CD1c-positive myeloid dendritic cell (primary cell): Measurements from ENCODE around the gene PM20D1.
A peak's percentile ranks its signal among the peaks of the same experiment; 100 is the strongest.
"Not testable (repeated sequence)": the region's sequence is repeated elsewhere in the genome, so short reads cannot be mapped to it uniquely, and the experiment has no call there.

Experiments
- DNase-seq: peaks from one replicate; pipeline ENCODE4 v3.0.0-alpha.2; 2016; ENCODE audit errors: extremely low spot score

PM20D1 gene

DNA sequence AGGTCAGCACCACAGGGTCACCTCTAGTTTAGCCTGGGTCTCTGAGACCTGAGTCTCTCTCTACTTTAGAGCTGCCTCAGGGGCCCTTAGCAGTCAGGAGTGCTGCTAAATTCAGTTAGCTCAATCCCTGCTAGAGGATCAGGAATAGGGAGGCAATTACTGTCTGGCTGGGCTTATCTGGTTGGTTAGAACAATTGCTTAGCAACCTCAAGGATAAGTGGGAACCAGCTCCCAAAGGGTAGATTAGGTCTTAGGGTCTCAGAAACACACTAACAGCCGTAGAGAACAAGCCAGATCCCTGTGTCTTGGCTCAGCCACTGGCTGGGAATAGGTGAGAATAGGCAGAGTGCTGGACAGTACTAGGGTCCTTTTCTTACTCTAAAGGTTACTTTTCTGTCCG, 7.7 kb downstream of the PM20D1 start:
- no peak for DNase-seq

DNA sequence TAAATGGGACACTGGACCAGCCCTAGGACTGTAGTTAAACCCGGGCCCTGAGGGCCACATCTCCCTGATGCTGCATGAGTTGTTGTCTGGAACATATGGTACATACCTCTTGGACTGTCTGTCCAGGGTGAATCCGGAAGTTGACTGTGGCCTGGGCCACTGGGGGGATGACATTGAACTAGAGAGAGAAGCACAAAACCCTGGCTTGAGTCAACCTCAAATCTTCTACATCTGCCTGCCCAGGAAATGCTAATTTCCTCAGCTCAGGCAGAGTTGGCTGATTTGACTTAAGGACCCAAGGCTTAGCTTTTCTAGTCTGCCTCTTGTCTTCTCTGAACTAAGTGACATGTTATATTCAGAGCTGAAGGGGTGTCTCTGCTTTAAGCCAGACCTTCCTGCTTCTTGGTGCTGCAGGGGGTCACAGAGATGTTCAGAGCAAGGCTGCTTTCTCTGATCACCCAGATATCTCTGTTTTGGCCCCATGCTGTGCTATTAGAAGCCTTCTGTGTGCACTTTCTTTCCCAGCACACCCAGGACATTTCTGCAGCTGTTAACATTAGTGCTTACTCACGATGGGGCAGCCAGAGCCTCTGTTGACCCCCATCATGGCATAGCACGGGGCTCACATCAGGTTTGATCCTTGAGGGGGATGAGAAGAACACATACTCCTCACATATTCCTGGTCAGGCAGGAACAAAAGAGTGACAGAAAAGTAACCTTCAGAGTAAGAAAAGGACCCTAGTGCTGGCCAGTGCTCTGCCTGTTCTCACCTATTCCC, 9.6 kb downstream of the PM20D1 start:
- no peak for DNase-seq

DNA sequence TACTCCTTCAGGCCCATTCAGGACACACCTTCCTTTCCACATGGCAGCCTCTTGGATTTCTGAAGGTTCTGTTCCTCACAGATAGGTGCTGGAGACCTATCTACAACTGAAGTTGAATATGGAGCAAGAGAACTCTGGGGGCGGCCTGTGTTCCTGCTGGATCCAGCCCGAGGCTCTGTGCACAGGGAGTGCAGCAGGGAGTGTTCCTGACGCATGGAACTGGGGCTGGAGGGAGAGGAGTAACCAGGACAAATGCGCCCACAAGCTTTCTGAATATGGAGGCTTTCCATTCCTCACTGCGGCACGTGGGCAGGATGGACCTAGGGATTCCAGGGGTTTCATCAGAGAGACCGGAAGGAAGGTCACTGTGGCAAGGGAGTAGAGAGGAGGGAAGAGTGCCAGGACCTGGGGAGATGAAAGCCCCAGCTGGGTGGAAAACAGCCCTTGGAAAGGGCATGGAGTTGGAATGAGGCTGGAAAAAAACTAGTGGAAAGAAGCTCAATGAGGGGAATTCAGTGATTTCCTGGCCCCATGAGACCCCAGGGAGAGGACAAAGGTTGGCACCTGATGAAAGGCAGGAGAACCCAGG, 12.5 kb downstream of the PM20D1 start:
- no peak for DNase-seq

DNA sequence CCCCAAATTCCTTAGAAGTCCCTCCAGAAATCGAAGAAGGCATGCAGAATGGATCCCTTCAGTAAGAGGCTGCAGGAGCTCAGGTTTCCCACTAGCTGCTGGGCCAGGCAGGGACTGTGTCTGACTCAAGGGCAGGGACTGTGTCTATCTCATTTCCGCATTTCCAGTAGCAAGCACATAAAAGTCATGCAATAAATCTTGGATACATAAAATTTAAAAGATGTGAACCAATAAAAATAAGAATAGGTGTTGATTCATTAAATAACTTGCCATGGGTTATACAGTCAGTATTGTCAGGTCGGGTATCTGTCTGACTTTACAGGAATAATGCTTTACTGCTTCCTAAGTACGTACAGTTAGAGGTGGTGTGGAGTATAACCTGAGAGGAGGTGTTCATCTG, 15.2 kb downstream of the PM20D1 start:
- no peak for DNase-seq

DNA sequence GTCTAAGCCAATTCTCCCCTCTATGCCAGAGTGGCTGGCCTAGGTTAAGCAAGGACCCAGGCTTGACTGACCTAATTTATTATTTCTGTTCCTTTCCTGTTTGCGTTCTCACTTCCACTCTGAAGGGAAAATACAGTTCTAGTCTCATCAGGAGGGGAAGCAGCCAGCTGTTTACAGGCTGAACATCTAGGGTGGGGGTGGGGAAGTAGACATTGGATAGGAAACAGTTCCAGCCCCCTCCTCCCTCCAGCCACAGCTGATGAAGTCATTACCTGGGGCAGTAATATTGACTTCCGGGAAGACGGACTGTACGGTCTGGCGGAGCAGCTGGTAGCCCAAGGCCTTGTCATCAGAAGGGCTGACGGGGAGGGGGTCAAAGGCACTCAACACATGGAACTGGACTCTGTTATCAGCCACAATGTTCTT, 17.6 kb downstream of the PM20D1 start:
- peak; percentile 13 for DNase-seq

DNA sequence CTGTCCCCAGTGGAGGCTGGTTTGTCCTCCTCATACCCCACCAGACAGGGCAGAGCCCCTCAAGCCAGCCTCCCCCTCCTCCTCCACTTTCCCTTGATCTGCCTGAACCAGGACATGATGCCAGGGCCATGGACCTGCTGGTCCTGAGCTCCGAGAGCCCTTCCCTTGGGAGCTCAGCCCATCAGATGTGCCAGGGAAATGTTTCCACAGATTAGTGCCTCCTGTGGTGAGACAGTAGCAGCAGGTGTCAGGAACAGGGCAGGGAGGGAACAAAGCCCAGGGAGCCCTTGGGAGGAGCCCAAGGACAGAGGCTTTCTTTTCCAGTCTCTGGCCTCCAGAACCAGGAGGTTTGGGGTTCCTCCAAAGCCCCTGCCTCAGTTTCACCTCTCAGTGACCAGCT, 22.3 kb downstream of the PM20D1 start:
- DNase-seq, result no peak

DNA sequence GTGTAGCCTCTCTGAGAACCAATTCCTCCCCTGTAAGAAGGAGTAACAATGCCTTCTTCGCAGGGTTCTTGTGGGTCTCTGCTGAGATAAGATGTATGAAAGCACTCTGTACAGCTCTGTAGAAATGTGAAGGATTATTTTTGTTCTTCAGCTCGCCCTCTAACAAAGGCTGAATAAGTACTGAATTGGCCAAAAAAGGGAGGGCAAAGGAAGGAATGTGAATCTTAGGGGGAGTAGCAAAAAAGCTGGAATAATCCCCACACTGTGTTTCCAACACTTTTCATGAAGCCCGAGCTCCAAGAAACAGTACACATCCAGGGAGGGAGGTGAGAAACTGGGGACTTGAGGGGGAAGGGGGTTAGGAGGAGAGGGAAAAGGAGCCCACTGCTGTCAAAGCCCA, 22.9 kb downstream of the PM20D1 start:
- DNase-seq, result no peak

DNA sequence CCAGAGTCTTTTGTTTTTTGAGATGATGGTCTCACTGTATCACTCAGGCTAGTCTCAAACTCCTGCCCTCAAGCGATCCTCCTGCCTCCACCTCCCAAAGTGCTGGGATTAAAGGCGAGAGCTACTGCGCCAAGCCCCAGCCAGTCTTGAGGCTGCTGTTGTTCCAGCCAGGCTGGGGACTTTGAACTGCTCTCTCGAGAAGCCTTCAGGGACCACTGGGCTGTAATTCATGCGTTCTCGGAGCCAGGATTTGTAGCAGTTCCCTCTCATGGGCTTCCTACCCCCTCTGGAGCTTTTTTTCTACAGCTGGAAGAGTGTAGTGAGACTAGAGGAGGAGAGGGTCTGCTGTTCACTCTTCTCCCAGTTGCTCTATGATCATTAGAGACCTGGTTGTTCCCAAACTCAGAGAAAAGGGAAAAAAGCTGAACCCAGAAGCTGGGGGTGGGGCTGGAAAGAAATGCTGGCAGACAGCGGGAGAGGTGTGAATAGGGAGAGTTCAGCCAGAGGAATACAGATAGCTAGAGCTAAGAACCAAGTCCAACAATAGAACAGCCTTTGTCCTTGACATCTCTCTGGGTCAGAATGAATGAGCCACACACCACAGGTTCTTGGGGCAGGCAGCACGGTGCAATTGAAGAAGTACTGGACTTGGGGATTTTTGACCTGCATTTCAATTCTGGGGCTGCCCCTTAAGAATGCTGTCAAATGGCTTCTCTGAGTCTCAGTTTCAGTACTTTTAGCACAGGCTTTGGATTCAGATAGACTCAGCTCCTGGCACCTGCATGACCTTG, 23.7 kb downstream of the PM20D1 start:
- no peak for DNase-seq

DNA sequence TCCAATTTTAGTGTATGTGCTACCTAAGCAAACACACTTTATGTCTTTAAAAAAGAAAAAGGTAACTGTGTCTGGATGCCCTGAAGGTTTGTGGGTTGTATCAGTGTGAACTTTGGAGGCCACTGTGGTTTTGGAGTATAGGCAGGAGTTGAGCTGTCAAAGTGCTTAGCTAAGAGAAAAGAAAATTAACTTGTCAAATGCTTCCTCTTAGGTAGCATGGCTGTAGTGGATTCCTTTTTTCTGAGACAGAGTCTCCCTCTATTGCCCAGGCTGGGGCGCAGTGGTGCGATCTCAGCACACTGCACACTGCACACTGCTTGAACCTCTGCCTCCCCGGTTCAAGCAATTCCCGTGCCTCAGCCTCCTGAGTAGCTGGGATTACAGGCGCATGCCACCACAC, 25.8 kb downstream of the PM20D1 start:
- no peak for DNase-seq

DNA sequence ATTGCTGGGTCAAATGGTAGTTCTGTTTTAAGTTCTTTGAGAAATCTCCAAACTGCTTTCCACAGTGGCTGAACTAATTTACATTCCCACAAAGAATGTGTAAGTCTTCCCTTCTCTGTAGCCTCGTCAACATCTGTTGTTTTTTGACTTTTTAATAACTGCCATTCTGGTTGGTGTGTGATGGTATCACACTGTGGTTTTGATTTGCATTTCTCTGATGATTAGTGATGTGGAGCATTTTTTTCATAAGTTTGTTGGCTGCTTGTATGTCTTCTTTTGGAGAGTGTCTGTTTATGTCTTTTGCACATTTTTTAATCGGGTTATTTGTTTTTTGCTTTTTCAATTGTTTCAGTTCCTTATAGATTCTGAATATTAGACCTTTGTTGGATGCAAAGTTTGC, 26.7 kb downstream of the PM20D1 start:
- DNase-seq, result not testable (repeated sequence)

DNA sequence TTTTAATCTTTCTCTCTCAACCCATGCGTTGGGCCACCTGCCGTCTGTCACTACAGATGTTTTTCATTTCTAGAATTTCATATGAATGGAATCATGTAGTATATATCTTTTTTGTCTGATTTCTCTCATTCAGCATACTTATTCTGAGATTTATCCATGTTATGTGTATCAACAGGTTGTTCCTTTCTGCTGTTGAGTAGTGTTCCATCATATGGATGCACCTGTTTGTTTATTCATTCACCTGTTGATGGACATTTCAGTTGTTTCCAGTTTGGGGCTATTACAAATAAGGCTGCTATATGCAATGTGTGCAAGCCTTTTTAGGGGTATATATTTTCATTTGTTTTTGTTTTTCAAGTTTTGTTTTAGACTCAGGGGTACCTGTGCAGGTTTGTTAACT, 27.5 kb downstream of the PM20D1 start:
- DNase-seq, result no peak

DNA sequence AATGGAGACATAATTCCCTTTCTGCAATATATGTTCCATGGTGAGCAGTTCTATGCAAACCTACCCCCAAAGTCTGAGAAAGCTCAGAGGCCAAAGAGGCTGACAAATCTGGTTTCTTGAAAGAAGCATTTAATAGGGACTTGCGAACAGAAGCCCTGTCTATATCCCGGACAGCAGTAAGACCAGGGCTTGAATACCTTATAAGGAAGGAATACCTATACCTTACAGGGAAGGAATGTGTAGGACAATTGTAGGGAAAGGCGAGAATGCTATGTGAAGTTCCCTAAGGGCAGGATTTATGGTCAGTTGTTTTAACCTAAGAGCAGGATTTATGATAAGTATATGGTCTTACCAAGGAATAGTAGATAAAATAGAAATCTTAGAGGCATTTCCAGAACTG, 31.9 kb downstream of the PM20D1 start:
- no peak for DNase-seq

DNA sequence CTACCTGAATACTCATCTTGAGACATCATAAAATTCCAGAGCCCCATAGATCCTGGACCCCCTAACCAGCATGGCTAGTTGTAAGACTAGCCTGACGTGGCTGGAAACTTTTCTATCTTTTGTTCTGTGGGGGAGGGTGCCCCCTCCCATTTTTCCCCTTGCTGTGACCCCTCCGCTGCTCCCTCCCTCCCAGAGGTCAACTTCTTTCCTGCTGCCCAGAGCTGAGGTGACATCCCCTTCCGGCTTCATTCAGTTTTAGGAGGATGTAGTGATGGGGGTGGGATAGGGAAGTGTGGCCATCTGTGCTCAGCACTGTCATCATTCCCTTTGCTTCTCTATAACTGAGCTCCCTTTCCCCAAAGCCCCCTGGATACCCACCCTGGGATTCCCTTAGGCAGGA, 32.6 kb downstream of the PM20D1 start:
- DNase-seq, result no peak

DNA sequence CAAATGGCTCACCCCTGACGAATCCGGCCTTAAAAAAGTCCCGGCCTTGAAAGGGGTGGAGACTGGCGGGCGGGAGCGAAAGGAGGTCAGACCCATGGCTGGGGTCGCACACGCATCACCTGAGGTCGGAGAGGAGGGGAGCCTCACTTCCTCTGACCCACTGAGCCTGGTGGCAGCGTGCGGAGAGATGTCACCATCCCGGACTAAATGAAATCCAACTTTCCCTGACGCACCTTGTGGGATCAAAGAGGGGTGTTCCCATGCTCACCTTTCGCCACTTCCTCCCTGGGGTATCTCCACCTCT, 36.2 kb downstream of the PM20D1 start:
- DNase-seq, result no peak

DNA sequence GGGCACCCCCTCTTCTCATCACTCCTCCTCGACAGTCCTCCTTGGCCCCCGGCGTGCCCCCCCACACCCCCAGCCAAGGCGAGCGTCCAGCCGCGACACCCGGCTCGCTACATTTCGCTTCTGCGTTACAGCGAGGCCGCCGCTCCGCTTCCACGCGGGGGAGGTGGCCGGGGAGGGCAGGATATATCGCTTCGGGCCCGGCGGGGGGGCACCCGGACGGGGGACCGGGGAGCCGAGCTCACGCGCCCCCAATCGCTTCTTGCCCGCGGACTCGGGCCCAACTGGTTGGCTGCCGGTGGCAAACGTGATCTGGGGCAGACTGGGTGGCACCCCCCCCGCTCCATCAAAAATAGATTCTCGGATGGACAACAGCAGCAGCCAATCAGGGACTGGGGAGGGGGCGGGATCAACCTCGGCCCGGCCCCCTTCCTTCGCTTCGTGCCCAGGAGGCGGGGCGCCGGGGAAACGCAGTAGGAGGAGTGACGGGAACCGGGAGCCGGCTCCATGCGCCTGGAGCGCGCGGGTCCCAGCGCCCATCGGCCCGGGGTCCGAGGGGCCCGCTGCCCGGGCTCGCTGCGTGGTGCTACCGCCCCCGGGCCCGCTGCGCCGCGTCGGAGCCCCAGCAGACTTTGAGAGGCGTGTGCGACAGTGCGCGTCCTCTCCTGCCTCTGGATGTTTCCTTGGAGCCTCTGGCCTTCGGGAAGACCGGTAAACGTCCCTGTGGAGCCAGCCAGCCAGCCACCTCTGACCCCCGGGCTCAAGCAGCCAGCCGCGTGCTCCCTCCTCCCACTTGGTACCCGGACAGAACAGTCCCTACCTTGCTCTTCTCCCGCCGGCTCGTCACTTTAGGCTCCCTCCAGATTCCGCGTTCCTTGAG, 36.8 kb downstream of the PM20D1 start, which contains the start of gene SLC41A1:
Gene SLC41A1, minus strand, starts transcription at position 321 of the 877 bp plus-strand sequence. CDS start 2,757 bp downstream, outside the sequence.
- peak; percentile 92 for DNase-seq

DNA sequence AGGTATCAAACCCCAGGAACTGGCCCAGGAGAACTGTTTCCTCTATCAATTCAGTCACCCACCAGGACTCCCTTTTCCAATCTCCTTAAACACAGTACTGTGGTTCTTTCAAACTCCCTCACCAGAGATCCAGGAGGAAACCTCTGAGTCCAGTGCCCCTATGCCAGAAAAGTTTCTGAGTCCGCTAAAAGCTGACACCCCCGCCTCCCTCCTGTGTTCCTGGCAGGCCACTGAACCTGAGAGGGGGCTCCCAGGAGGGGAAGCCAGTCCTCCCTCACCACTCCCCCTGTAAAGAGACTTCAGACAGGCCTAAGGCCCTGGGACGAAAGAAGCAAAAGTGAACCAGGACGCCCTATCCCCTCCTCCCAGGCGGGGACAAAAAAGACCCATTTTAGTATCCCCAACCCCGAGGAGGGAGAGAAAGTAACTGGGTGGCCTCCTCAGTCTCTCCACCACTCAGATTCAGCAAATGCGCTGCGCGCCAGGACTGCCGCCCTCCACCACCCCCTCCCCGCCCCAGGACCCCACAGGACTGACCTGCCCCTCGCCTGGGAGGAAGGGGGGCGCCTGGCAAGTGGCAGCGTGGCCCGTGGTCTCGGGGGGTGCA, 37.6 kb downstream of the PM20D1 start:
- no peak for DNase-seq

DNA sequence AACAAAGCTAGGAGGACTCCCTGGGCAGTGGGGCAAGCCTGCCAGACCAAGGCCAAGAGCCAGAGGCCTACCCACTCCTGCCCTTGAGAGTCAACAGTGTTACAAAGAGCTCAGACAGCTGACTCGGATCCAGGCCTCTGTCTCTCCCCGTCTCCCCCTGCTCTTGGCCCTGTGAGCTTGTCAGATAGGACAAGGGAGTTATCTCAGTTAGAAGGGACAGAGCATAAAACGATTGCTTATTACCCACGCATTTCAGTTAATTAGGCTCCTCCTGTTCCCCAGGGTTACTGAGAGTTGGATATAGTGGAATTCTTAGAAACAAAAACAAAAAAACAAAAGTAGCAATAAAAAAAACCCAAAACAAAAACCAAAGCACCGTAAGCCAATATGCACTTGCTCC, 38.3 kb downstream of the PM20D1 start:
- no peak for DNase-seq

DNA sequence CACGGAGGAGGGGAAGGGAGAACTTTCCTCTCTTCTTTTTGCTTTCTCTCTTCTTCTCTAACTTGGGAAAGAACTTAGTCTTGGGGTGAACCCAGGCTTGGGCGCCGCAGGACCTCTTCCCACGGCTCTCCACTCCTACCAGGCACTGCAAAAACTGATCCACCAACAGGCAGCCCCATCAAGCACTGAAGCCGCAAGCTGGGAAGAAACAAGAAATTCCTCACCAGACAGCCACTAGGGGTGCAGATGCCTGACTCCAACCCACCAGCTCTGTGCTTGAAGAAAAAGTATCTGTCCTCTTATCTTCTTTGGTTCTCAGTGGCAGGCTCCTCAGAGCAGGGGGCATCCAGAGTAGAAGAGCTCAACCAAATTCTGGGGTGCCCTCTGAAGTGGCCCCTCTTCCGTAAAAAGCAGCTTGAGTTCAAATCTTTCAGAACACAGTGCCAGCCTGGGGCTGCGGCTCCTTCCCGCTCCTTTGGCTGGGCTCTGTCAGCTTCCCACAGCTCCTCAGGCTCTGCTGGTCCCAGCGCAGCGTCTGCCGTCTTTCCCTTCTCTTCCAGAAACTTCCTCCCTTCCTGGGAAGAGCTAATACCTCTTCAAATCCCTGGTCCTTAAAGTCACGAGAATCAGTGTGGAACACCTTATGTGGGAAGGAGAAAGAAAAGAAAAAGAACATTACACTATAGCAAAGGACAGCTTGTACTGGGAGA, 39.3 kb downstream of the PM20D1 start:
- no peak for DNase-seq

DNA sequence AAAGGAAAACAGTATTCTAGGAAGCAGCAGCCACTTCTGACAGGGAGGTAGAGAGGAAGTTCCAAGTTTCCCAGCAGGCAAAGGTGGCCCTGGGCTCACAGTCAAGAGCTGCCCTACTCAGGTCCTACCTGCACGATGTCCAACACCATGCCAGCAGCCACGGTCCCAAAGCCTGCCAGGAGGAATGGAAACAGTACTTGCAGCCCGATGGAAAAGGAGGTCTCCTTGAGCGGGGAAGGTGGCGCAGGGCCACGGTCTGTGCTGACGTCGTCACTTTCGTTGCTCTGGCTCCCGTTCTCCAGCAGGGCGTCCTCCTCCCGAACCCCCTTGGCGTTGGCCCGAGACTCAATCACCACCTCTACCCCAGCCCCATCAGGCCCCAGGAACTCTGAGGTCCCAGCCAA, 40.0 kb downstream of the PM20D1 start:
- DNase-seq, result no peak

DNA sequence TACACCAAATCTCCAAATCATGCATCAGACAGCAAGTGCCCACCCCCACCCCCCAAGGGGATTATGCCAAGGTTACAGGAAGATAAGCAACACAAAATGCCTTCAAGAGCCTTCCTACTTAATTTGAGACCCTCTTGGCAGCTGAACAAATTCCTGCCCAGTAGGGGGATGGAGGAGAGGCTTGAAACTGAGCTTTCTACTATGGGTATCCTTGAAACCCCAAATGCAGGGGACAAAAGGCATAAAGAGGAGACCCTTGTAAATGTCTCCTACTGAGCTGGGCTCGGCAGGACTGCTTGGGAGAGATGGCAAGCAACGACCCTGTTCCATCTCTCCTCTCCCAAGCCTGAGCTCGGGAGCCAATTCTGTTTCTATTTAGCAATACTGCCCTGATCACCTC, 40.5 kb downstream of the PM20D1 start:
- DNase-seq, result no peak
